Duodenal mucosa (tissue), 2 donors: ENCODE results near the gene PRKCD.

Experiments used
- H3K27ac ChIP-seq: one replicate; pipeline ENCODE4 v1.7.0; 2013; ENCODE audit warnings: low read depth, low read length
- H3K27me3 ChIP-seq, 2 donors: one replicate each; pipeline ENCODE4 v1.7.0; 2013; ENCODE audit warnings: low read length in 2 of 2, control low read depth in 1 of 2; ENCODE audit not compliant: insufficient read depth in 2 of 2, control insufficient read depth in 1 of 2
- H3K36me3 ChIP-seq, 2 donors: one replicate each; pipeline ENCODE4 v1.7.0; 2013; ENCODE audit warnings: low read length in 2 of 2, control low read depth in 1 of 2; ENCODE audit not compliant: insufficient read depth in 2 of 2, control insufficient read depth in 1 of 2
- H3K4me1 ChIP-seq, 2 donors: one replicate each; pipeline ENCODE4 v1.7.0; 2013; ENCODE audit warnings: low read length in 2 of 2, control low read depth in 1 of 2; ENCODE audit not compliant: insufficient read depth in 2 of 2, control insufficient read depth in 1 of 2
- H3K4me3 ChIP-seq, 2 donors: one replicate each; pipeline ENCODE4 v1.7.0; 2013; ENCODE audit warnings: low read length in 2 of 2, low read depth in 1 of 2
- H3K9ac ChIP-seq, 2 donors: one replicate each; pipeline ENCODE4 v1.7.0; 2013; ENCODE audit warnings: low read length in 2 of 2, low read depth in 1 of 2
- H3K9me3 ChIP-seq, 2 donors: one replicate each; pipeline ENCODE4 v1.7.0; 2013; ENCODE audit warnings: low read length in 2 of 2, control low read depth in 1 of 2; ENCODE audit not compliant: control insufficient read depth in 1 of 2

The PRKCD gene

GRCh38 chr3:53231532-53232511 lies 70.8 kb downstream of the PRKCD start:
- H3K4me1 ChIP-seq = peaks cover 10 to 11% of the 10 kb centered on the region in 2 donors
- no peak overlapping the region for H3K27ac ChIP-seq
- no peak overlapping the region for H3K9ac ChIP-seq
- H3K27me3 ChIP-seq = no peaks in the 10 kb centered on the region
- H3K4me3 ChIP-seq = no peak overlapping the region
- peaks cover 52 to 99% of the 10 kb centered on the region in 2 donors for H3K36me3 ChIP-seq
- no peaks in the 10 kb centered on the region for H3K9me3 ChIP-seq

GRCh38 chr3:53232641-53233377 lies 71.8 kb downstream of the PRKCD start:
- H3K4me3 ChIP-seq = no peak overlapping the region
- no peaks in the 10 kb centered on the region for H3K27me3 ChIP-seq
- no peak overlapping the region for H3K9ac ChIP-seq
- H3K4me1 ChIP-seq = peaks cover 13 to 15% of the 10 kb centered on the region in 2 donors
- H3K27ac ChIP-seq = no peak overlapping the region
- peaks cover 43 to 92% of the 10 kb centered on the region in 2 donors for H3K36me3 ChIP-seq
- H3K9me3 ChIP-seq = no peaks in the 10 kb centered on the region

GRCh38 chr3:53234130-53234840 lies 73.3 kb downstream of the PRKCD start:
- H3K27me3 ChIP-seq = no peaks in the 10 kb centered on the region
- peaks cover 34 to 89% of the 10 kb centered on the region in 2 donors for H3K36me3 ChIP-seq
- H3K9ac ChIP-seq = no peak overlapping the region
- no peak overlapping the region for H3K4me3 ChIP-seq
- no peaks in the 10 kb centered on the region for H3K9me3 ChIP-seq
- H3K27ac ChIP-seq = no peak overlapping the region
- H3K4me1 ChIP-seq = peaks cover 25% of the 10 kb centered on the region in 2 donors

- Histone ChIP-seq H3K9me3 (no peaks in the 10 kb centered on the region), H3K4me1 (peaks cover 25% of the 10 kb centered on the region in 2 donors), H3K9ac (no peak overlapping the region), H3K4me3 (no peak overlapping the region), H3K27ac (no peak overlapping the region), H3K36me3 (peaks cover 33 to 89% of the 10 kb centered on the region in 2 donors), H3K27me3 (no peaks in the 10 kb centered on the region)
Observed at GRCh38 chr3:53234841-53235232, 73.8 kb downstream of the PRKCD start.

- H3K27me3 ChIP-seq = no peaks in the 10 kb centered on the region
- H3K4me1 ChIP-seq = peaks cover 25% of the 10 kb centered on the region in 2 donors
- H3K27ac ChIP-seq = no peak overlapping the region
- peaks cover 32 to 89% of the 10 kb centered on the region in 2 donors for H3K36me3 ChIP-seq
- no peak overlapping the region for H3K9ac ChIP-seq
- H3K9me3 ChIP-seq = no peaks in the 10 kb centered on the region
- H3K4me3 ChIP-seq = peak overlapping the region in 1 of 2 donors; percentile 35
Observed at GRCh38 chr3:53235545-53235944, 74.5 kb downstream of the PRKCD start.

- peak overlapping the region; percentile 22 for H3K27ac ChIP-seq
- peaks cover 37 to 89% of the 10 kb centered on the region in 2 donors for H3K36me3 ChIP-seq
- peak overlapping the region in 1 of 2 donors; percentile 35 for H3K4me3 ChIP-seq
- peaks cover 25% of the 10 kb centered on the region in 2 donors for H3K4me1 ChIP-seq
- H3K9ac ChIP-seq = no peak overlapping the region
- H3K27me3 ChIP-seq = no peaks in the 10 kb centered on the region
- H3K9me3 ChIP-seq = no peaks in the 10 kb centered on the region
Observed at GRCh38 chr3:53236112-53236841, 75.3 kb downstream of the PRKCD start.

GRCh38 chr3:53238051-53238850 lies 77.2 kb downstream of the PRKCD start:
- H3K27ac ChIP-seq = peak overlapping the region; percentile 46

GRCh38 chr3:53238886-53239285 lies 77.9 kb downstream of the PRKCD start:
- Histone ChIP-seq H3K4me3 (no peak overlapping the region), H3K27me3 (no peaks in the 10 kb centered on the region), H3K9me3 (no peaks in the 10 kb centered on the region), H3K27ac (no peak overlapping the region), H3K9ac (no peak overlapping the region), H3K4me1 (peaks cover 33 to 41% of the 10 kb centered on the region in 2 donors), H3K36me3 (peaks cover 24 to 77% of the 10 kb centered on the region in 2 donors)

More at GRCh38 chr3:53238051-53238850, 77.2 kb downstream of the PRKCD start:
- Histone ChIP-seq H3K9me3 (no peaks in the 10 kb centered on the region), H3K4me1 (peaks cover 27 to 35% of the 10 kb centered on the region in 2 donors), H3K36me3 (peaks cover 30 to 82% of the 10 kb centered on the region in 2 donors), H3K27me3 (no peaks in the 10 kb centered on the region), H3K4me3 (no peak overlapping the region), H3K9ac (peak overlapping the region in 1 of 2 donors; percentile 38)

GRCh38 chr3:53239800-53240199 lies 78.8 kb downstream of the PRKCD start:
- Histone ChIP-seq H3K4me3 (no peak overlapping the region), H3K9ac (no peak overlapping the region), H3K27ac (no peak overlapping the region), H3K36me3 (peaks cover 17 to 72% of the 10 kb centered on the region in 2 donors), H3K9me3 (no peaks in the 10 kb centered on the region), H3K27me3 (no peaks in the 10 kb centered on the region), H3K4me1 (peaks cover 42 to 50% of the 10 kb centered on the region in 2 donors)
